HFFc6 (cell line): Measurements from ENCODE around the gene PAMR1. TPM values are rescaled to one million over a fixed set of nuclear protein-coding genes. Genes with fewer than 3 reads are reported as not detected.
A peak's percentile ranks its signal among the peaks of the same experiment; 100 is the strongest.

Experiments
- DNase-seq: peaks from one replicate; pipeline ENCODE4 v3.0.0-alpha.2; 2018
- H3K27ac Mint-ChIP-seq: 2 replicates; pipeline ENCODE4 v1.8.0; 2020; ENCODE audit warnings: mild to moderate bottlenecking, mixed read lengths
- H3K27me3 Mint-ChIP-seq: 2 replicates; pipeline ENCODE4 v1.8.0; 2021; ENCODE audit warnings: mild to moderate bottlenecking, moderate library complexity, mixed read lengths; ENCODE audit not compliant: insufficient read depth
- H3K36me3 Mint-ChIP-seq: 2 replicates; pipeline ENCODE4 v1.8.0; 2021; ENCODE audit warnings: low read depth, mixed read lengths
- H3K4me1 Mint-ChIP-seq: 2 replicates; pipeline ENCODE4 v1.8.0; 2020; ENCODE audit warnings: low read depth, mixed read lengths
- H3K4me3 Mint-ChIP-seq: 2 replicates; pipeline ENCODE4 v1.8.0; 2020; ENCODE audit warnings: mild to moderate bottlenecking, moderate library complexity, mixed read lengths
- H3K9me3 Mint-ChIP-seq: 2 replicates; pipeline ENCODE4 v1.8.0; 2020; ENCODE audit warnings: mild to moderate bottlenecking, mixed read lengths
- CTCF ChIP-seq: fragments of 200-600 bp; sonication (generic); IDR thresholded peaks from 2 replicates; pipeline ENCODE4 v1.5.0; 2021; ENCODE audit warnings: antibody characterized with exemption, mild to moderate bottlenecking
- total RNA-seq, 6 experiments: library from RNA; stranded (reverse); fragmentation: NEBNext Ultra II Directional; extraction: Animal tissue kit (Norgen Biotek cat#: 25700); gene quantifications; 2 replicates in 1 of 6; 3 replicates in 5 of 6; pipeline ENCODE4 v1.2.3, GENCODE V29; 2021

PAMR1 gene
- total RNA-seq, 6 experiments from 2014 or later = 151 to 209 (median 191) TPM

GRCh38 chr11:35486934-35487333 is 38.5 kb downstream of the PAMR1 start:
- no peak for DNase-seq
- peak overlapping the region; percentile 54 for H3K27ac Mint-ChIP-seq
- peaks cover 20% of the 10 kb centered on the region for H3K9me3 Mint-ChIP-seq
- H3K27me3 Mint-ChIP-seq = no peaks in the 10 kb centered on the region; the same call in 1 of the 2 replicates
- no peaks in the 10 kb centered on the region for H3K4me1 Mint-ChIP-seq
- peaks cover 35% of the 10 kb centered on the region for H3K36me3 Mint-ChIP-seq
- no peak overlapping the region for H3K4me3 Mint-ChIP-seq
- no peak for TF ChIP-seq CTCF

GRCh38 chr11:35486446-35486845 is 39.0 kb downstream of the PAMR1 start:
- H3K9me3 Mint-ChIP-seq = peaks cover 25% of the 10 kb centered on the region
- H3K36me3 Mint-ChIP-seq = peaks cover 36% of the 10 kb centered on the region
- TF ChIP-seq CTCF = peak; percentile 42; the same call in 1 of the 2 replicates
- 0 out of 2 replicates have a peak overlapping the region, but pooled peaks have one; percentile 20 for H3K27ac Mint-ChIP-seq
- no peak overlapping the region for H3K4me3 Mint-ChIP-seq
- H3K27me3 Mint-ChIP-seq = no peaks in the 10 kb centered on the region; the same call in 1 of the 2 replicates
- no peak for DNase-seq
- H3K4me1 Mint-ChIP-seq = no peaks in the 10 kb centered on the region

- H3K36me3 Mint-ChIP-seq = peaks cover 38% of the 10 kb centered on the region
- peak overlapping the region; percentile 22 for H3K27ac Mint-ChIP-seq
- peaks cover 28% of the 10 kb centered on the region for H3K9me3 Mint-ChIP-seq
- H3K4me1 Mint-ChIP-seq = no peaks in the 10 kb centered on the region
- H3K27me3 Mint-ChIP-seq = no peaks in the 10 kb centered on the region; the same call in 1 of the 2 replicates
- H3K4me3 Mint-ChIP-seq = peak overlapping the region; percentile 36
- DNase-seq = peak; percentile 69
- peak; percentile 95 for TF ChIP-seq CTCF
Observed at GRCh38 chr11:35485656-35486322, 39.6 kb downstream of the PAMR1 start.

GRCh38 chr11:35484435-35484834 is 41.0 kb downstream of the PAMR1 start:
- Mint-ChIP-seq H3K36me3 (peaks cover 46% of the 10 kb centered on the region), H3K4me3 (peak overlapping the region; percentile 62), H3K27me3 (no peaks in the 10 kb centered on the region; the same call in 1 of the 2 replicates), H3K9me3 (peaks cover 28% of the 10 kb centered on the region), H3K4me1 (no peaks in the 10 kb centered on the region), H3K27ac (peak overlapping the region; percentile 77)
- peak; percentile 86 for DNase-seq
- TF ChIP-seq CTCF = no peak

- DNase-seq = peak; percentile 78
- no peaks in the 10 kb centered on the region; the same call in 1 of the 2 replicates for H3K27me3 Mint-ChIP-seq
Observed at GRCh38 chr11:35483131-35483820, 42.1 kb downstream of the PAMR1 start.

More at GRCh38 chr11:35483131-35483820, 42.1 kb downstream of the PAMR1 start:
- H3K36me3 Mint-ChIP-seq = peaks cover 53% of the 10 kb centered on the region
- H3K27ac Mint-ChIP-seq = peak overlapping the region; percentile 77
- TF ChIP-seq CTCF = no peak
- H3K9me3 Mint-ChIP-seq = peaks cover 28% of the 10 kb centered on the region
- H3K4me3 Mint-ChIP-seq = peak overlapping the region; percentile 62
- no peaks in the 10 kb centered on the region for H3K4me1 Mint-ChIP-seq
